ENCODE data around the gene ZFYVE19. TPM values are rescaled to one million over a fixed set of nuclear protein-coding genes. Genes with fewer than 3 reads are reported as not detected.

Gene ZFYVE19
- total and polyA plus RNA-seq, 4 experiments from 2014 or later = 10.4 to 35.0 (median 27.2) TPM

DNA sequence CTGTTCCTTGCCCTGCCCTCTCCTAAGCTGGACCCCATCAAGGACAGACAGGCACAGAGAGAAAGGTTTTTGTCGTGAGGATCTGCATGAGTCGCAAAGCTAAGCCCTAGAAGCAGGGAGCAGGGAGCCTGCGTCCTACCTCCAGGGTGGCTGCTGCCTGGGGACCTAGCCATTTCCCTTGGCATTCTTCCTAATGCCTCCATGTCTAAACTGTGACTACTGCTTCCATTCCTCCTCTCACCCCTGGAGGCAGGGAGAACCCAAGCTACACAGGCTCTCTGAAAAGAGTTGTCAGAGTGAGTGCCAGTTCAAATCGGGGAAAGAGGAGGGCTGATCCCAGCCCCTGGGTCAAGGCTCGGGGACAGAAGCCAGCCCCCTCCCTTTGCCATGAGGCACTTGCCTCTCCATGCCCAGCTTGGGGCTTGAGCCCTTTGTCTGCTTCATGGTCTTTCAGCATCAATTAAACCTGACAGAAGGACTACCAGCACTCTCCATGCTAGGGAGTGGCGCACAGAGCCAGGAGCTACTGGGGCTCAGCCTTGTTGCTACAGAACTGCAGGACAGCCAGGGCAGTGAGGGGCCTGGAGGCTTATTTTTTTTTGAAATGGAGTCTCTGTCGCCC is 40.6 kb upstream of the ZFYVE19 start:
- no peak overlapping the region for H3K4me3 Mint-ChIP-seq
- H3K36me3 Mint-ChIP-seq = peaks cover 0 to 17% of the 10 kb centered on the region in 2 donors
- H3K9me3 Mint-ChIP-seq = no peaks in the 10 kb centered on the region
- H3K36me3 ChIP-seq (ENCODE audit: insufficient read depth, low read length) = no peaks in the 10 kb centered on the region
- no peaks in the 10 kb centered on the region for H3K27me3 ChIP-seq (ENCODE audit: insufficient read depth, low read length)
- H3K9me3 ChIP-seq (ENCODE audit: control insufficient read depth in 1 of 2, low read length in 2 of 2) = no peaks in the 10 kb centered on the region
- peaks cover 28% of the 10 kb centered on the region for H3K4me1 ChIP-seq (ENCODE audit: insufficient read depth, low read length)
- H3K27ac Mint-ChIP-seq = peak overlapping the region; percentile 53 to 92 (median 81)
- H3K4me1 Mint-ChIP-seq = peaks cover 12 to 49% (median 30%) of the 10 kb centered on the region in 4 donors
- H3K4me3 ChIP-seq (ENCODE audit: low read length in 2 of 2) = no peak overlapping the region
- intact Hi-C loops (cut with micrococcal nuclease) = no loop called here
- ChIA-PET POLR2A (ENCODE audit: partially characterized antibody) (interaction anchor here (6.1 kb wide), 1 partner anchor 72 kb away, joined by 46 read pairs; the partner anchor contains the start of gene RAD51), CTCF (ENCODE audit: partially characterized antibody) (interaction anchor here (0.7 to 2.5 kb wide), 5 partner anchors 10 to 92 kb away, joined by 3 to 8 read pairs (median 4); no protein-coding TSS in a partner anchor)
- no peaks in the 10 kb centered on the region for H3K27me3 Mint-ChIP-seq
- peak in 1 of 5 donors; percentile 19 for DNase-seq
- peak overlapping the region; percentile 64 for H3K27ac ChIP-seq (ENCODE audit: low read depth, low read length)

DNA sequence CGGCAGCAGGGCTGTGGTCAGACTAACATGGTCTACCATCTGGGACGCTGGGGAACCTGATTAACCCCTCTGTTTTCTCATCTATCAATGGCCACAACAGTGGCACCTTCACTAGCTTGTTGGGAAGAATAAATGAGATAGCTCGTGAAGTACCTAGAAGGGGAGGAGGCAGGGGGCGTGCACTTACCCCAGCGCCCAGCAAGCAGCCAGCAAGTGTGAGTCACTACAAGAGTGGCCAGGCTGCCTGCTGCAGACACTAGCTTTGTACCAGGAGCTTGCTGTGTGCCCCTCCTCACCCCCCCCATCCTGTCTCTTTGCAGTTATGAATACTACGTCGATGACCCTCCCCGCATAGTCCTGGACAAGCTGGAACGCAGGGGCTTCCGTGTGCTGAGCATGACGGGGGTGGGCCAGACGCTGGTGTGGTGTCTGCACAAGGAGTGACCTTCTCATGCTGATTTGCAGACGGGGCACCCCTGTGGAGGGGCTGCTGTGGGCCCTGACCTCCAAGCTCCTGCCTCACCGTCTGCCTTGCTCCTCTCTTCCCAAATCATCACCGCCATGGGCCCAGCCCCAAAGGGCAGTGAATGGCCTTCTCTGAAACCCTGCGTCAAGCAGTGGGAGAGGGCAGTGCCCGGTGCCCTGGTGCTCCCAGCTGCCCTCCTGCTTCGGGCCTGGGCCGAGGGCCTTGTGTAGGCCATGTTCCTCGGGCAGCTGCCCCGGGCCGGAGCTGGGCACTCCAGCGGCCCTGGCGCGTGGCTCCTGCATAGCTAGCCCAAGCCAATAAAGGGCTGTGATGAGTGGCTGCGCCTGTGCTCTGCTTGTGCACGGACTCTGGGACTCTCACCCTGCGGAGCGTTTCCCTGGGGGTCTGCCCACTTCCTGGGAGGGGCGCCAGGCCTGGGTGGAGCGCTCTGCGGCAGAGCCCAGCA is 39.7 kb upstream of the ZFYVE19 start:
- Histone ChIP-seq H3K36me3 (ENCODE audit: insufficient read depth, low read length) (no peaks in the 10 kb centered on the region), H3K4me1 (ENCODE audit: insufficient read depth, low read length) (peaks cover 28% of the 10 kb centered on the region), H3K4me3 (ENCODE audit: low read length in 2 of 2) (no peak overlapping the region), H3K27me3 (ENCODE audit: insufficient read depth, low read length) (no peaks in the 10 kb centered on the region), H3K9me3 (ENCODE audit: control insufficient read depth in 1 of 2, low read length in 2 of 2) (no peaks in the 10 kb centered on the region), H3K27ac (ENCODE audit: low read depth, low read length) (no peak overlapping the region)
- CTCF ChIA-PET (ENCODE audit: partially characterized antibody) = interaction anchor here (0.6 to 2.3 kb wide), 2 partner anchors 15 to 178 kb away, joined by 4 to 8 read pairs; no protein-coding TSS in a partner anchor
- Mint-ChIP-seq H3K36me3 (peaks cover 0 to 19% of the 10 kb centered on the region in 2 donors), H3K4me3 (no peak overlapping the region), H3K9me3 (no peaks in the 10 kb centered on the region), H3K27me3 (no peaks in the 10 kb centered on the region), H3K27ac (peak overlapping the region in 1 of 7 donors; percentile 85), H3K4me1 (peaks cover 12 to 49% (median 30%) of the 10 kb centered on the region in 4 donors)
- POLR2A ChIA-PET (ENCODE audit: partially characterized antibody) = interaction anchor here (1.1 to 6.1 kb wide), 2 partner anchors 73 to 177 kb away, joined by 4 to 46 read pairs; partner anchors contain the start of gene RAD51
- DNase-seq = no peak
- intact Hi-C loops (cut with micrococcal nuclease) = no loop called here

DNA sequence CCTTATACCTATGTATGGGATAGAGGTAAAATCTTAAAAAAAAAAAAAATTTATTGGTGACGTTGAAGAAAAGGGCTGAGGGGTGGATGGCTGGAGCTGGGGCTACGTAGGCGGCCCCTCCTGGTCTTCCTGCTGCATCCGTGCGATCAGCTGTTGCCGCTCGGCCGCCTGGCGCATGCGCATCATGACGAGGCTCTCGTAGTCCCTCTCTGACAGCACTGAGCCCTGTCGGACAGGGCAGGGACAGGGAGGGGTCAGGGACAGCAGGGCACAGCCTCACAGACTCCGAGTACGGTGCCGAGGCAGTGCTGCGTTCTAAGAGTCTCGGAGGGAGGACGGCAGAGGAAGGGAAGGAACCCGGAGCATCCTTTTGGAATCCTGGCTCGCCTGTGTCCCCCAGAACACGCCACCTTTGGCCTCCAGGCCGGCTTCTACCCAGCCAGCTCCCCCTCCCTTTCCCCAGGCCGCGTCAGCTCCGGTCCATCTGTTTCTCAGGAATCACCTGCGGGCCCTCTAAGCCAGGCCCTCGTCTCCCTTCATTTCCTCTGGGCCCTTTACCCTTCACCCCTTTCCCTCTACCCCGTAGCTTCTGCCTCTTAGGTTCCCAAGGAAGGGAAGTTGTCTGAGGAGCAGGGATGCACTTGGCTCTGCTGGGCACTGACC is 38.9 kb upstream of the ZFYVE19 start:
- peaks cover 22% of the 10 kb centered on the region for H3K4me1 ChIP-seq (ENCODE audit: insufficient read depth, low read length)
- no peaks in the 10 kb centered on the region for H3K9me3 Mint-ChIP-seq
- H3K27me3 Mint-ChIP-seq = no peaks in the 10 kb centered on the region
- H3K36me3 ChIP-seq (ENCODE audit: insufficient read depth, low read length) = peaks cover 4% of the 10 kb centered on the region
- H3K4me1 Mint-ChIP-seq = peaks cover 11 to 44% (median 30%) of the 10 kb centered on the region in 4 donors
- no peaks in the 10 kb centered on the region for H3K27me3 ChIP-seq (ENCODE audit: insufficient read depth, low read length)
- no peak overlapping the region for H3K4me3 Mint-ChIP-seq
- peaks cover 0 to 24% of the 10 kb centered on the region in 2 donors for H3K36me3 Mint-ChIP-seq
- H3K4me3 ChIP-seq (ENCODE audit: low read length in 2 of 2) = no peak overlapping the region
- no peak for DNase-seq
- intact Hi-C loops (cut with micrococcal nuclease) = no loop called here
- peak overlapping the region in 2 of 7 donors; percentile 65 to 70 for H3K27ac Mint-ChIP-seq
- CTCF ChIA-PET (ENCODE audit: partially characterized antibody) = interaction anchor here (1.1 to 2.3 kb wide), 2 partner anchors 14 to 24 kb away, joined by 4 to 8 read pairs; no protein-coding TSS in a partner anchor
- POLR2A ChIA-PET (ENCODE audit: partially characterized antibody) = interaction anchor here (1.1 kb wide), 1 partner anchor 178 kb away, joined by 4 read pairs; no protein-coding TSS in a partner anchor
- H3K27ac ChIP-seq (ENCODE audit: low read depth, low read length) = no peak overlapping the region
- H3K9me3 ChIP-seq (ENCODE audit: control insufficient read depth in 1 of 2, low read length in 2 of 2) = no peaks in the 10 kb centered on the region

DNA sequence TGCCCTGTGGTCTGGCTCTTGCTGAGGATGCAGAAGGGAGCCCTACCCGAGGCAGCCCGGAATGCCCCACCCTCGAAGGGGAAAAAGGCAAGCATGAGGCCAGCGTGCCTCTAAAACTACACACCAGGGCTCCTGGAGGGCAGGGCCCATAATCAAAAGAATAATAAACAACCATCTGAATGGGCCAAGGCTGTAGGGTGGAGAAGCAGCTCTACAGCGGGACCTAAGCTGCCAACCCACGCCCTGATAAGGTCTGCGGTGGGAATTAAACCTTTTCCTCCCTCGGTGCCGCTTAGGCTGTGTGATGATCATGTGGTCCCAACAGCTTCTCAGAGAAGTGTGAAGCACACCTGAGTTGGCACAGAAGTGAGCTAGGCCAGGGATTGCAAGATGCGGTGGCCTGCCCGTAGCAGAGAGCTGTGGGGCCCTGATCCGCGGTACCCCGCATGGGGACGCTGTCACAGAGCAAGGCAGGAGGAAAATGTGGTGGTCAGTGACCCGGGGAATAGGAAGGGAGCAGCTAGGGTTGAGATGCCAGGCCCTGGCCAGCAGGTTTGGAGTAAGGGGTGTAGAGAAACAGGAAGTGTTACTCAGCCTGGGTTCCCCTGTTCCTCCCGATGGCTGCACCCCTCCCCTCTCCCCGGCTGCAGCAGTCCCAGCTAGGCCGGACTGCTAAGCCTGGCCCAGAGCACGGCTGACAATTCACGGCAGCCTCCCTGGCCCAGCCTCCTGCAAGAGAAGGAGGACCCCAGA is 38.2 kb upstream of the ZFYVE19 start:
- Mint-ChIP-seq H3K36me3 (peaks cover 0 to 28% of the 10 kb centered on the region in 2 donors), H3K27me3 (no peaks in the 10 kb centered on the region), H3K4me1 (peaks cover 11 to 39% (median 26%) of the 10 kb centered on the region in 4 donors), H3K27ac (peak overlapping the region in 5 of 7 donors; percentile 70 to 94 (median 80)), H3K4me3 (peak overlapping the region in 1 of 8 donors; percentile 65), H3K9me3 (no peaks in the 10 kb centered on the region)
- CTCF ChIA-PET (ENCODE audit: partially characterized antibody) = interaction anchor here (1.1 to 2.5 kb wide), 2 partner anchors 14 to 25 kb away, joined by 4 to 9 read pairs; no protein-coding TSS in a partner anchor
- no peak for DNase-seq
- POLR2A ChIA-PET (ENCODE audit: partially characterized antibody) = interaction anchor here (1.5 kb wide), 1 partner anchor 18 kb away, joined by 4 read pairs; no protein-coding TSS in a partner anchor
- Histone ChIP-seq H3K36me3 (ENCODE audit: insufficient read depth, low read length) (peaks cover 9% of the 10 kb centered on the region), H3K4me3 (ENCODE audit: low read length in 2 of 2) (no peak overlapping the region), H3K27ac (ENCODE audit: low read depth, low read length) (peak overlapping the region; percentile 19), H3K9me3 (ENCODE audit: control insufficient read depth in 1 of 2, low read length in 2 of 2) (no peaks in the 10 kb centered on the region), H3K27me3 (ENCODE audit: insufficient read depth, low read length) (no peaks in the 10 kb centered on the region), H3K4me1 (ENCODE audit: insufficient read depth, low read length) (peaks cover 17% of the 10 kb centered on the region)
- intact Hi-C loops (cut with micrococcal nuclease) = no loop called here

DNA sequence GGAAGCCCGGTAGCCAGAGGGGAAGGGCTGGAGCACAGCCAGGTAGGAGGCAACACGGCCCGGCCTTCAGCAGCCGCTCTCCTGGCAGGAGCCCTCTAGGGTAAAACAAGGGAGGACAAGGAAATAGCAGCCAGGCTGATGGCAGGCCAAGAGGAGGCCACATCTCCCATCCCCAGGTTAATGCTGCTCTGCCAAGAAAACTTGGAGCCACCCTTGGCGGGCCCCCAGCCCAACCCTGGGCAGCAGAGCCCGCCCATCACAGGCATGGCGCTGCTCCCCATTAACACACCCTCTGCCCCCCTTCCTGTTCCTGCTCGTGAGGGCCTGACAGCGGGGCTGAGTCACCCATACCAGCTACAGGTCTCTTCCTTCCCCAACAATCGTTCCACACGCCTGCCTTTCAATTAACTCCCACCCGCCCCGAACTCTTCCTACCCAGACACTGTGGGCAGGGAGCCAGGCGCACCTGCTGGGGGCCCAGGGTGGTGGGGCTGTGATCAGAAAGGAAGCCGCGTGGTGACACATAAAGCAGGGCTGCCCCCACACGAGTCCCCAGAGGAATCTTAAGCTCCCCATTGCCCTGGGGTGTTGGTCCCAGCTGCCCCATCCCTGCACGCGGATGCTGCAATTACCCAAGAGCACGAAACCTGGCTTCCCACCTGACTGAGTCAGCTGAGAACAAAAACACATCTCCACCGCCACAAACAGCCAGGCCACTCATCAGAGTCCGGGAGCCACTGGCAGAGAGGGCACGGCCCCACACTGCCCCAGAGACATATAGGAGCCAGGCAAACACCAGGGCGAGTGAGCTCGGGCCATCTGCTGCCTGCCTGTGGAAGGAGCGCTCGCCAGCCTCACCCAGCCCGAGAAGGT is 37.4 kb upstream of the ZFYVE19 start, which contains the start of gene C15orf62:
TSS of gene C15orf62 (plus strand) at position 707 of the 873 bp plus-strand sequence. CDS start 516 bp downstream, outside the sequence.
- peaks cover 17% of the 10 kb centered on the region for H3K36me3 ChIP-seq (ENCODE audit: insufficient read depth, low read length)
- H3K9me3 ChIP-seq (ENCODE audit: control insufficient read depth in 1 of 2, low read length in 2 of 2) = no peaks in the 10 kb centered on the region
- peak within 1 kb of the TSS; percentile 73 to 94 (median 85) for H3K27ac Mint-ChIP-seq
- peaks cover 4 to 32% of the 10 kb centered on the region in 2 donors for H3K36me3 Mint-ChIP-seq
- peaks cover 10 to 36% (median 24%) of the 10 kb centered on the region in 4 donors for H3K4me1 Mint-ChIP-seq
- H3K4me3 Mint-ChIP-seq = peak within 1 kb of the TSS in 1 of 8 donors; percentile 65
- no peaks in the 10 kb centered on the region for H3K9me3 Mint-ChIP-seq
- DNase-seq = peak in 1 of 5 donors; percentile 48
- H3K27me3 Mint-ChIP-seq = no peaks in the 10 kb centered on the region
- peak within 1 kb of the TSS; percentile 19 for H3K27ac ChIP-seq (ENCODE audit: low read depth, low read length)
- ChIA-PET CTCF (ENCODE audit: partially characterized antibody) (interaction anchor here (2.5 kb wide), 1 partner anchor 13 kb away, joined by 9 read pairs; no protein-coding TSS in a partner anchor), POLR2A (ENCODE audit: partially characterized antibody) (interaction anchor here (1.5 kb wide), 1 partner anchor 18 kb away, joined by 4 read pairs; no protein-coding TSS in a partner anchor)
- no peaks in the 10 kb centered on the region for H3K27me3 ChIP-seq (ENCODE audit: insufficient read depth, low read length)
- peaks cover 15% of the 10 kb centered on the region for H3K4me1 ChIP-seq (ENCODE audit: insufficient read depth, low read length)
- intact Hi-C loops (cut with micrococcal nuclease) = no loop called here
- no peak within 1 kb of the TSS for H3K4me3 ChIP-seq (ENCODE audit: low read length in 2 of 2)
